Liver (tissue), 9 donors: Measurements from ENCODE around the gene LTBP2. TPM values are rescaled to one million over a fixed set of nuclear protein-coding genes. Genes with fewer than 3 reads are reported as not detected.
A peak's percentile ranks its signal among the peaks of the same experiment; 100 is the strongest.

ENCODE experiments used
- DNase-seq: peaks from one replicate; pipeline ENCODE4 v3.0.0-alpha.2; 2017; ENCODE audit warnings: low spot score
- H3K27ac ChIP-seq, 2 donors: one replicate each; pipeline ENCODE4 v1.7.0; 2013; ENCODE audit warnings: inconsistent platforms in 2 of 2, low read length in 2 of 2, control low read depth in 1 of 2, low read depth in 1 of 2, mild to moderate bottlenecking in 1 of 2
- H3K27me3 ChIP-seq, 4 donors: one replicate each; pipeline versions ENCODE4 v1.6.1 to v1.7.0; 2013; ENCODE audit warnings: low read length in 3 of 4, inconsistent platforms in 1 of 4, mild to moderate bottlenecking in 1 of 4, moderate library complexity in 1 of 4; ENCODE audit not compliant: control insufficient read depth in 4 of 4, insufficient read depth in 4 of 4
- H3K36me3 ChIP-seq, 4 donors: one replicate each; pipeline versions ENCODE4 v1.6.1 to v1.7.0; 2013; ENCODE audit warnings: low read length in 3 of 4, mild to moderate bottlenecking in 3 of 4, low read depth in 1 of 4, moderate library complexity in 1 of 4; ENCODE audit not compliant: control insufficient read depth in 4 of 4, insufficient read depth in 3 of 4
- H3K4me1 ChIP-seq, 4 donors: one replicate each; pipeline versions ENCODE4 v1.6.1 to v1.7.0; 2013; ENCODE audit warnings: low read length in 3 of 4, mild to moderate bottlenecking in 3 of 4, moderate library complexity in 1 of 4; ENCODE audit not compliant: control insufficient read depth in 4 of 4, insufficient read depth in 4 of 4
- H3K4me3 ChIP-seq, 3 donors: one replicate each; pipeline versions ENCODE4 v1.6.1 to v1.7.0; 2013; ENCODE audit warnings: low read length in 3 of 3, control low read depth in 1 of 3, low read depth in 1 of 3, mild to moderate bottlenecking in 1 of 3
- H3K9ac ChIP-seq, 2 donors: one replicate each; pipeline ENCODE4 v1.7.0; 2013; ENCODE audit warnings: low read length in 2 of 2, mild to moderate bottlenecking in 2 of 2, moderate library complexity in 2 of 2, control low read depth in 1 of 2, low read depth in 1 of 2
- H3K9me3 ChIP-seq, 4 donors: one replicate each; pipeline versions ENCODE4 v1.6.1 to v1.7.0; 2013; ENCODE audit warnings: low read length in 3 of 4; ENCODE audit not compliant: control insufficient read depth in 4 of 4
- ATF3 ChIP-seq: IDR thresholded peaks from 2 replicates; pipeline ENCODE4 v1.6.1; 2016; ENCODE audit warnings: antibody characterized with exemption
- CTCF ChIP-seq: fragments of 150-350 bp; IDR thresholded peaks from 2 replicates; pipeline ENCODE4 v1.5.1; 2017; ENCODE audit warnings: improper control_type of control experiment, low read depth, low read length; ENCODE audit not compliant: missing input control
- EGR1 ChIP-seq, 2 donors: IDR thresholded peaks; 2 replicates each; pipeline ENCODE4 v1.6.1; 2016 to 2018; ENCODE audit warnings: antibody characterized with exemption in 2 of 2, low read depth in 2 of 2
- FOXA1 ChIP-seq: IDR thresholded peaks from 2 replicates; pipeline ENCODE4 v1.6.1; 2016; ENCODE audit warnings: antibody characterized with exemption
- FOXA2 ChIP-seq: IDR thresholded peaks from 2 replicates; pipeline ENCODE4 v1.6.1; 2016; ENCODE audit warnings: antibody characterized with exemption
- GABPA ChIP-seq, 2 donors: IDR thresholded peaks in 1 of 2; conservative IDR thresholded peaks in 1 of 2; 2 replicates each; pipeline ENCODE4 v1.6.1; 2016; ENCODE audit warnings: antibody characterized with exemption in 2 of 2, mild to moderate bottlenecking in 1 of 2, moderate library complexity in 1 of 2
- HNF4A ChIP-seq, 2 donors: conservative IDR thresholded peaks; 2 replicates each; pipeline ENCODE4 v1.6.1; 2016; ENCODE audit warnings: antibody characterized with exemption in 2 of 2, mild to moderate bottlenecking in 2 of 2
- HNF4G ChIP-seq: IDR thresholded peaks from 2 replicates; pipeline ENCODE4 v1.6.1; 2016; ENCODE audit warnings: antibody characterized with exemption
- JUND ChIP-seq, 2 donors: IDR thresholded peaks; 2 replicates each; pipeline ENCODE4 v1.6.1; 2016; ENCODE audit warnings: antibody characterized with exemption in 2 of 2
- MAX ChIP-seq: IDR thresholded peaks from 2 replicates; pipeline ENCODE4 v1.6.1; 2016; ENCODE audit warnings: antibody characterized with exemption
- NR2F2 ChIP-seq: IDR thresholded peaks from 2 replicates; pipeline ENCODE4 v1.6.1; 2016; ENCODE audit warnings: antibody characterized with exemption
- RAD21 ChIP-seq, 2 donors: IDR thresholded peaks; 2 replicates each; pipeline ENCODE4 v1.6.1; 2016; ENCODE audit warnings: antibody characterized with exemption in 2 of 2, mild to moderate bottlenecking in 2 of 2
- REST ChIP-seq: IDR thresholded peaks from 2 replicates; pipeline ENCODE4 v1.6.1; 2016; ENCODE audit warnings: antibody characterized with exemption, mild to moderate bottlenecking
- RXRA ChIP-seq, 2 donors: IDR thresholded peaks; 2 replicates each; pipeline ENCODE4 v1.6.1; 2017 to 2018; ENCODE audit warnings: antibody characterized with exemption in 2 of 2, mild to moderate bottlenecking in 1 of 2
- SP1 ChIP-seq: IDR thresholded peaks from 2 replicates; pipeline ENCODE4 v1.6.1; 2018; ENCODE audit warnings: antibody characterized with exemption, mild to moderate bottlenecking
- TAF1 ChIP-seq: conservative IDR thresholded peaks from 2 replicates; pipeline ENCODE4 v1.6.1; 2016; ENCODE audit warnings: antibody characterized with exemption, mild to moderate bottlenecking
- YY1 ChIP-seq: IDR thresholded peaks from 2 replicates; pipeline ENCODE4 v1.6.1; 2016; ENCODE audit warnings: antibody characterized with exemption, mild to moderate bottlenecking
- ZBTB33 ChIP-seq: IDR thresholded peaks from 2 replicates; pipeline ENCODE4 v1.6.1; 2016; ENCODE audit warnings: antibody characterized with exemption
- WGBS: extraction: QIAGEN DNeasy Blood & Tissue Kit; methylation state at CpG from one replicate; pipeline ENCODE4 v1.1.7; 2013; 5-methylcytosine and 5-hydroxymethylcytosine counted together
- polyA plus RNA-seq, 2 donors: library from polyadenylated mRNA; stranded (reverse) in 1 of 2; unstranded in 1 of 2; fragments of 200-250 nt in 1 of 2; fragments of >200 nt in 1 of 2; fragmentation: Nextera tagmentation in 1 of 2; extraction: Ambion mirVana in 1 of 2; gene quantifications; one replicate each; pipeline versions ENCODE4 v1.2.1 to v1.2.3, GENCODE V29; 2013 to 2015
- total RNA-seq, 2 donors: library from RNA; depleted of rRNA; stranded (reverse); fragments of >200 nt; gene quantifications; one replicate each; pipeline ENCODE4 v1.2.3, GENCODE V29; 2014
- donor health status: healthy.
- donor health status: healthy.
- donor health status: healthy.
- donor health status: healthy.
- donor health status: healthy.

Gene LTBP2
- total and polyA plus RNA-seq, 4 donors, result 0.24 to 1.3 (median 0.89) TPM

GRCh38 chr14:74660863-74661262, 48.8 kb upstream of the LTBP2 start:
- Histone ChIP-seq H3K4me1 (peaks cover 0 to 7% (median 3%) of the 10 kb centered on the region in 4 donors), H3K27me3 (no peaks in the 10 kb centered on the region), H3K9ac (no peak overlapping the region), H3K36me3 (peaks cover 10 to 43% (median 26%) of the 10 kb centered on the region in 4 donors), H3K9me3 (no peaks in the 10 kb centered on the region), H3K27ac (no peak overlapping the region), H3K4me3 (no peak overlapping the region)
- no peak for DNase-seq
- TF ChIP-seq NR2F2, result no peak
- no peak for TF ChIP-seq YY1
- TF ChIP-seq REST, result peak; percentile 94
- TF ChIP-seq HNF4A (conservative IDR thresholded peaks at IDR 0.05), result no peak
- TF ChIP-seq GABPA (IDR thresholded peaks at IDR 0.05 in 1 of 2, conservative IDR thresholded peaks at IDR 0.05 in 1 of 2), result no peak
- no peak for TF ChIP-seq TAF1
- TF ChIP-seq MAX, result no peak
- 94% methylated on average over 5 of the region's 5 CpGs for WGBS

GRCh38 chr14:74660167-74660566, 48.1 kb upstream of the LTBP2 start:
- whole genome bisulfite sequencing, result 88% methylated on average over 3 of the region's 3 CpGs
- Histone ChIP-seq H3K4me3 (no peak overlapping the region), H3K27ac (no peak overlapping the region), H3K4me1 (peaks cover 0 to 7% (median 3%) of the 10 kb centered on the region in 4 donors), H3K27me3 (no peaks in the 10 kb centered on the region), H3K9ac (no peak overlapping the region), H3K36me3 (peaks cover 10 to 38% (median 25%) of the 10 kb centered on the region in 4 donors), H3K9me3 (no peaks in the 10 kb centered on the region)
- no peak for DNase-seq
- no peak for TF ChIP-seq CTCF
- TF ChIP-seq EGR1 (IDR thresholded peaks at IDR 0.05; ENCODE audit: low read depth in 2 of 2), result no peak
- no peak for TF ChIP-seq GABPA (IDR thresholded peaks at IDR 0.05 in 1 of 2, conservative IDR thresholded peaks at IDR 0.05 in 1 of 2)
- no peak for TF ChIP-seq NR2F2
- no peak for TF ChIP-seq JUND (IDR thresholded peaks at IDR 0.05)
- no peak for TF ChIP-seq ZBTB33
- TF ChIP-seq REST, result no peak
- TF ChIP-seq HNF4A (conservative IDR thresholded peaks at IDR 0.05), result no peak
- no peak for TF ChIP-seq MAX
- no peak for TF ChIP-seq ATF3
- TF ChIP-seq TAF1, result no peak
- TF ChIP-seq FOXA1, result no peak
- no peak for TF ChIP-seq HNF4G
- no peak for TF ChIP-seq RAD21 (IDR thresholded peaks at IDR 0.05)
- TF ChIP-seq YY1, result no peak
- no peak for TF ChIP-seq SP1
- TF ChIP-seq RXRA (IDR thresholded peaks at IDR 0.05), result no peak
- TF ChIP-seq FOXA2, result no peak
